ENCODE results near the gene CHMP5.

- TF ChIP-seq POLR2AphosphoS5 (IDR thresholded peaks at IDR 0.05; ENCODE audit: low read depth, low read length) (no peak), TAF1 (IDR thresholded peaks at IDR 0.05; ENCODE audit: borderline replicate concordance, low read depth, low read length) (no peak), POLR2A (IDR thresholded peaks at IDR 0.05; ENCODE audit: low read depth, low read length) (no peak)
These were observed 24.9 kb upstream of the CHMP5 start, which contains the start of gene SPINK4 for GRCh38 chr9:33239921-33240320.
